Stimulated activated CD8-positive, alpha-beta memory T cell treated with anti-CD3 and anti-CD28 coated beads, Interleukin-4, amount 100 ng/mL, for 1 hour (primary cell): Measurements from ENCODE around the gene METRNL.
"Not testable (repeated sequence)": the region's sequence is repeated elsewhere in the genome, so short reads cannot be mapped to it uniquely, and the experiment has no call there.

ENCODE experiments used
- DNase-seq, 2 donors: peaks; one replicate each; pipeline ENCODE4 v3.0.0-alpha.2; 2020; ENCODE audit warnings: low read depth in 2 of 2, low spot score in 1 of 2

The METRNL gene

DNA sequence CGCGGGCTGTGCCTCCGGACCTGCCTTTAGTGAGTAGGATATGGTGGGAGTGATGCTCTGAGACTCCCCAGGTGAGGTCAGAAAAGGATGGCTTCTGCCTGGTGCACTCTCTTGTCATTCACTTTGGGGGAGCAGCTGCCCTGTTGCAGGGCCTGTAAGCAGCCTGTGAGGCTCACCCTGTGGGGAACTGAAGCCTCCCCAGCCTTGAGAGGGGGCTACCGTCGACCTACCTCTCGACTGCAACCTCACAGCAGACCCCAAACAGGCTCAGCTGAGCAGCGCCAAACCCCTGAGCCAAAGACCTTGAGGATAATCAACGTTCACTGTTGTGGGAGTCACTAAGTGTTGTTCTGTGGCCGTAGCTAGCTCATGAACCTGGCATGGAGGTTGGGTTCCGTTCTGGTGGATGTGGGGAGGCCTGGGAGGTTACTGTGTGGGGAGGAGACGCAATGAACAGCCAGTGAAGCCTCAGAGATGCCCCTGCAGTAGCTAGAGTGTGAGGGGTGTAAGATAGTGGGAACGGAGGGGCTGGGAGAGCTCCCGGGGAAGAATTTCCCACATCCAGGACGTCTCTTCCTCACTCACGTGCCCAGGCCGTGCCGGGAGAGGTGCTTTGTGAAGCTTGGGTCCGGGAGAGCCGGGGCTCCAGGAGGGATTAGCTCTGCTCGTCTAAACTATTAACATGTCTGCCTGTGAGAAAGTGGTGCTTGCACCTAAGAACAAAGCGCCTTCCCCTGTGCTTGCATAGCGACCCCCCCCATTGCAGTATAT lies 38.8 kb downstream of the METRNL start:
- DNase-seq: no peak

- no peak for DNase-seq
These were observed 40.8 kb downstream of the METRNL start for GRCh38 chr17:83119987-83120864.

- not testable (repeated sequence) for DNase-seq
These were observed 42.1 kb downstream of the METRNL start for GRCh38 chr17:83121473-83121872.

DNA sequence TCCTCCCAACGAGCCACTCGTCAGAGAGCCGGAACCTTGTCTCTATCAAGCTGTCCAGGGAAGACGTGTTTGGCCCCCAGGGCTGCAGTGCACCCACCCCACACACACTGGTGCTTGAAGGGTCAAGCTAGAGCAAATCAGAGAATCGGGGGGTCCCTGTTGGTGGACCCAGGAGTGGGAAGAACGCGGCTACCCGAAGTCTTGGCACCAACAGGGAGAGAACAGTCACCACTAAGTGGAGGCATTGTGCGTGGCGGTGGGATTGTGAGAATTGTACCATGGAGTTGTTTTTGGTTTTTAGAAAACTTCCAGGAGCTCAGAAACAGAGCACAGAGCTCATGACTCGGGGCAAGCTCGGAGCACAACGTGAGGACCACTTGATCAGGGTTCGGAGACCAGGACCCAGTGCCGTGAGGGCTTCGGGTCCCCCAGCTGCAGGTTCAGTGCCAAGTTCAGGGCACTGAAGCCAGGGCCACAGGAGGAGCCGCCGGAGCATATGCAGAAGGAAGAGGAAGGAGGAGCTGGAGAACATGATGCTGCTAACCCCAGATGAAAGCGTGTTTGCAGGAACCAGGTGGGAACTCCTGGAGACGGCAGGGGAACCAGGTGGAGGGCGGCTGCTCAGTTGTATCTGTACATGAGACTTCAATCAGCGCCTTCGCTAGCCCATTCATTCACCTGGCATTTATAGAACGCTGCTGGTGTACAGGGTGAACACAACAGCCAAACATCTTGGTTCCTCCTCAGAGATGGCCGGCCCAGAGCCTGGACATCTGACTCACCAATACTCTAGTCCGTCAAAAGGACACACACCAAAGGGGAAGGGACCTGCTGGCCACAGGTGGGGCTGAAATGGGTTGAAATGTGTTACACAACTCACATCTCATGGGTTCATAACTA lies 42.8 kb downstream of the METRNL start:
- no peak for DNase-seq

DNA sequence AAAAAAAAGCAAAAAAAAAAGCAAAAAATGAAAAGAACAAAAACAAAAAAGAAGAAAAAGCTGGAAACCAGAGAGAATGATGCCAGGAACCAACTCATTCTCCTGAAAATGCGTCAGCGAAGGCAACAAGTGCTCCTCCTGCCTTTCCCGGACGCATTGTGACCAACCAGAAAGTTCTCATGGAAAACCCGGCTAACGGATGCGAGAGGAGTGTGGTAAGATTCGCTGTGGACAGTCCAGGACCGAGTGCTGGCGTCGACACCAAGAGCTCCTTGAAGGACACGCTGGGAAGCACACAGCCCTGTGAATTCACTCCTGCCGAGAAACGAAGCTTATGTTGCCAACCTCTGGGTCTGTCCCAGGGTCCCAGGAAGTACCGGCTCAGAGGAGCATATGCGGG lies 43.4 kb downstream of the METRNL start:
- DNase-seq: no peak

DNA sequence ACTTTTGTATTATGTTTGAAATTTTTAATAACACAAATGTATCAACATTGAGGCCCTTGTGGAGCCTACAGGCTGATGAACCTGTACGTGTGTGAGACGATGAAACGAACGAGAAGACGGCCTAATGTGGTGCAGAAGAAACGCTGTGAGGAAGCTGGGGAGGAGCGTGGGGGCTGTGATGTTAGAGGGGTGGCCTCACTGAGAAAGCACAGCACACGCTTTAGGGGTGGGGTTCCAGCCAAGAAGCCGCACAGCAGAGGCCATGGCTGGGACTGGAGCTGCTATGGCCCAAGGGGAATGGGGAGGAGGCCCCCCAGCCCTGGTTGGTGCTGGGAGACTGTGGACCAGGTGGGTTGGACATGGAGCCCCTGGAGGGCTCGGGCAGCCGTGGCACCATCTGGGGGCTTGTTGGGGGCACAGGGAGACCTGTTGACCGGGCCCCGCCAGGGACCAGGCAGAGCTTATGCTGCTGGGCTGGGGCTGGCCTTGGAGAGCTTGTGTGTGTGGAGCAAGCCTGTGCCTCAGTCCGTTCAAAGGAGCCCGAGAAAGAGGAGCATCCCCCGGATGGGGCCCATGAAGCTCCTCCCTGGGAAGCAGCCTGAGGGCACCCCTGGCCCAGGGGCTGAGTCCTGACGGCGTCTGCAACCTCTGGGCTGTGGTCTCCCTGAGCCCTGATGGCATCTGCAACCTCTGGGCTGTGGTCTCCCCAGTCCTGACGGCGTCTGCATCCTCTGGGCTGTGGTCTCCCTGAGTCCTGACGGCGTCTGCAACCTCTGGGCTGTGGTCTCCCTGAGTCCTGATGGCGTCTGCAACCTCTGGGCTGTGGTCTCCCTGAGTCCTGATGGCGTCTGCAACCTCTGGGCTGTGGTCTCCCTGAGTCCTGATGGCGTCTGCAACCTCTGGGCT lies 44.7 kb downstream of the METRNL start:
- DNase-seq: no peak

DNA sequence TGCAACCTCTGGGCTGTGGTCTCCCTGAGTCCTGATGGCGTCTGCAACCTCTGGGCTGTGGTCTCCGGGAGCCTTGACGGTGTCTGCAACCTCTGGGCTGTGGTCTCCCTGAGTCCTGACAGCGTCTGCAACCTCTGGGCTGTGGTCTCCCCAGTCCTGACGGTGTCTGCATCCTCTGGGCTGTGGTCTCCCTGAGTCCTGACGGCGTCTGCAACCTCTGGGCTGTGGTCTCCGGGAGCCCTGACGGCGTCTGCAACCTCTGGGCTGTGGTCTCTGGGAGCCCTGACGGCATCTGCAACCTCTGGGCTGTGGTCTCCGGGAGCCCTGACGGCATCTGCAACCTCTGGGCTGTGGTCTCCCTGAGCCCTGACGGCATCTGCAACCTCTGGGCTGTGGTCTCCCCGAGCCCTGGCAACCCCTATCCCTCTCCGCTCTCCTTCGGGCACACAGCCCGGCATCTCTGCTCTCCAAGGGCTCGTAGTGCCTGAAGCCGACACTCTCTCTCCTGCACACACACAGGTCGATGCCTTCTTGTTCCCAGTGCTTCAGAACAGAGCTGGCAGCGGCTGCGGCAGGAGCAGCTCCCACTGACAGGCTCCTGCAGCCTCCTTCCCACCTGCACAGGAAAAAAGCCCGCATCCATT lies 45.6 kb downstream of the METRNL start:
- DNase-seq: no peak

GRCh38 chr17:83125515-83126274 lies 46.3 kb downstream of the METRNL start:
- no peak for DNase-seq

GRCh38 chr17:83126275-83126811 lies 46.9 kb downstream of the METRNL start:
- no peak for DNase-seq

DNA sequence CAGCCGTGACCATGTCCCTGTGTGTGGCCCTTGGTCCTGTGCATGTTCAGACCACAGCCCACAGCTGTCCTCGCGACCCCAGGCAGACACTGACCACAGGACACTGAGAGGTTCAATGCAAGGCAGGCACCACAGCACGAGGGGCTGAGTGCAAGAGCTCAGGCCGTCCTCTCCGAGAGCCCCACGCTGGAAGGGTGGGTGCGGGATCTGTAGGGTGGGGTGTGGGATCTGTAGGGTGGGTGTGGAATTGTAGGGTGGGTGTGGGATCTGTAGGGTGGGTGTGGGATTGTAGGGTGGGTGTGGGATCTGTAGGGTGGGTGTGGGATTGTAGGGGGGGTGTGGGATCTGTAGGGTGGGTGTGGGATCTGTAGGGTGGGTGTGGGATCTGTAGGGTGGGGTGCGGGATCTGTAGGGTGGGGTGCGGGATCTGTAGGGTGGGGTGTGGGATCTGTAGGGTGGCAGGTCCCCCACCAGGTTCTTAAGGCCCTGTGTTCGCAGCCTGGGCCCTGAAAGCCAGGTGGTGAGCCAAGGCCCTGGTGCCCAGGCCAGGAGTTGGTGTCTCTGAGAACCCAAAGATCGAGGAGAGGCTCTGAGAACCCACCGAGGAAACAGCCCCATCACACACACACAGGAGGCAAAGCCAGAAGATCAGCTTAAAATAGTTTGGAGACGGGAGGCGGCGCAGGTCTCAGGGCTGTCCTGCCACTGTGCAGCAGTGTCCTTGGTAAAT lies 48.2 kb downstream of the METRNL start:
- DNase-seq: no peak

DNA sequence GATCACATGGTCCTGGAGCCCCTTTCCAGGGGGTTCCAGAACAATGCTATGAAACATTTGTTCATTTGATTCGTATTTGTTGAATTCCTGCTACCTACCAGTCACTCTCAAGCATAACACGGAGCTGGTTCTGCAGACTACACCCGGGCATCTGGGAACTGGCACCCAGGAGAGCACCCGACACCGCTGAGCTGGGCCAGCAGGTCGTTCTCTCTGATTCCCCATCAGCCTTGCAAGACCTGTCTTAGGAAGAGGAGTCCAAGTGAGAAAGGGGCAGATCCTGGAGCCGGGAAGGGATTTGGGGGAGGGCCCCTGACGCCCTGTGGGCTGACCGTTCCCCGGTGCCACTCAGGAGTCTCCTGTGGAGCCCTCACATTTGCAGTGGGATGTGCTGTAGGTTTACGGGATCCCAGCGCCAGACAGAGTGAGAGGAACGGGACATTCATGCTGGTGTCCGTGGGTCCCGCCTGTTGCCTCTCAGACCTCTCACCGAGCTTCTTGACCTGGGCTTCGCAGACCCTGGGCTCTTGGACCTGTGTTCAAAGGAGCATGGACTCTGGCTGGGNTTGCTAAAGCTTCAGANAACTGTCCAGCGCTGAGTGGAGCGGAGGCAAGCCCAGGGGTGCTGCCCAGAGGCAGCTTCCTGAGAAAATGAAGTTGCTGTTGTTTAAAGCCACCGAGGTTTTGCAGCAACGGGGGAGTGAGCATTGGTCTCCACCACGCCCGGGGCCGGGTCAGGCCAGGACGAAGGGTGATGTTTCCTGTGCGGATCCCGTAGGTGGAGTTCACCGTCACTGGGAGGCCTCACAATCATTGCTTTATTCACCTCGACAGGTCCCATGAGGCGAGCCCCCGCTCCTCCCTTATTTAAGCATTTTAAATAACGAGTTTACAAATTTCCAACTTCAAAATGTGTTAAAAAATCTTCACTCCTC lies 49.2 kb downstream of the METRNL start:
- DNase-seq: no peak

DNA sequence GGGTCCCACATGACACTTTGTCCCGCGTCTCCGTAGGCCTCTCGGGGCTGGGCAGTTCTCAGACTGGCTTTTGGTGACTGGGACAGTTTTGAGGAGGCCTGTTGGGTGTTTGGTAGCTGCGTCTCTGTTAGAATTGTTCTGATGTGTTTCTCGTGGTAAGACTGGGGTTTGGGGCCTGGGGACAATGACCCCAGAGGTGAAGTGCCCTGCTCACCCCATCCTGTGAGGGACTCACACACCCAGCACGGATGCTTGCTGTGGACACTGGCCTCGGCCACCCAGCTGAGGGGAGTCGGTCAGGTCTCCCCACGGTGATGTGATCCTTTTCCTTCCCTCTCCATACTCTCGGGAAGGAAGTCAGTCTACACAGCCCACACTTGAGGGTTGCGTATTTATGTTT lies 50.3 kb downstream of the METRNL start:
- DNase-seq: no peak

GRCh38 chr17:83131401-83132011 lies 52.1 kb downstream of the METRNL start:
- no peak for DNase-seq

DNA sequence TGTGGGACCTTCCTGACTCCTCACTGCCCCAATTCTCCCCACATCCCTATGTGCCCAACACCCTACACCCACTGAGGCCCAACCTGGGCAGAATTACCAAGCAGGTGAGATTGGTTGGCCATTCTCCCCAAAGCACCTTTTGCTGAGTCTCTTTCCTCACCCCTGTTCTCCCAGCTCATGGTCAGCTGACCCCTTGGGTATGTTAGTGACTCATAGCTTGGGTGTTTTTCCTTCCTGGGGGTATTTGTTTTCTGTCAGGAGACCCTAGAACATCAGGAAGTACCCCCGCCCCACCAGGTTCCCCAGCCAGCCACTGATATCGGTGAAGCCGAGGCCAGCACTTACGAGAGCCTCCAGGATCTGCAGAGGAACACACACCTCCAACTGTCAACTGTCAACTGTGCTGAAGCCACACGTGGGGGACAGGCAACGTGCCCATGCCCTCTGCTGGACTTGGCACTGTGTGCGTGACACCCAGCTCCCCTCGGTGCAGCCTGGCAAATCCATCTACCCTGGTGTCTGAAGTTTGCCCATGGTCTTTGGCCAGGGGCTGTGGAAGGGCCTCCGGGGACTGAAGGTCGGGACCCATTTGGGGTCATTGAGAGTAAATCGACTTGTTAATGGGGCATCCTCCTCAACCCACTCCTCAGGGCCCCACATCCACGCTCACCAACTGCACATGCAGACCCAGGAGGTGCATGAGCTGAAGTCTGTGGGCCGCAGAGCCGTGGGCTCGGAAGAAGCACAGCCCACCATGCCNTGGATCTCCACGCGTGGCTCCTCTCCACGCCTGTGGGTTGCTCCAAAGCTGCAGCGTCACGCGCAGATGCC lies 53.1 kb downstream of the METRNL start:
- DNase-seq: no peak

DNA sequence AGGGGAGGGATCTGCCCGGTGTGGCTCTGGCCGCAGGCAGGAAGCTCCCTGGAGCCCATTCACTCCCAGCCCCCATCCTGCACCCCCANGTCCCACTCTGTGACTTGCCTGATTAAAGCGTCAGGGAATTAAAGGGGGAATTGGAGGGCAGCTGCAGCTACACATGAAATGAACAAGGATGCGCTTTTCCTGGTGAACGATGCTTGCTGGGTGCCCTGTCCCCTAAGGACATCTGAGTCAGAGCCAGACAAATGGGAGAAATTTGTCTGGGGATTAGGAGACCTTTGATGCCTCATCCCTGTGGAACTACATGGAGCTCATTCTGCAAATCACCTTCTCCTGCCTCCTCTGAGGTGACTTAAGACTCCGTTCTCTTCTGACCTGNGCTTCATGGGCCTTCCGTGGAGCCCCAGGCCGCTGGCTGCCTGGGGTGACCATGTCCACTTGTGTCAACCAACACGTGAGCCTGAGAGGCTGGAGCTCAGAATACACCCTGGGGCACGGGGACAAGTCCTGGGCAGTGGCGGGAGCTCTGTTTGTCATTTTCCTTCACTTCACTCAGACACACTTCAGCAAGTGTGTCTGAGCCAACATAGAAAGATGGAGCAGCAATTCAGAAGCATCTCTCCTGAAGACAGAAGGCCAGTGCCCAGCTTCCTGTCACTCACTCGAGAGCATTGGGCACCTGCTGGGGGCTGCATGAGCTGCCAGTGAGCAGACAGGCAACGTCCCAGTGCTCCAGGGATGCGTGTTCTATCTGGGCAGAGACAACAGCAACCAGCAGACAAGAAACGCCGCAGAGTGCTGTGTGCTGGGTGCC lies 54.1 kb downstream of the METRNL start:
- DNase-seq: no peak
